SK-N-SH (cell line): ENCODE results near the gene LIX1.

Experiments used
- ELF1 ChIP-seq: IDR thresholded peaks from 2 replicates; pipeline ENCODE4 v1.4.0; 2012
- EP300 ChIP-seq, 2 experiments: IDR thresholded peaks; 2 replicates each; pipeline versions ENCODE4 v1.4.0 to v1.6.1; 2012; ENCODE audit warnings: borderline replicate concordance in 1 of 2, low read depth in 1 of 2, low read length in 1 of 2
- GABPA ChIP-seq: IDR thresholded peaks from 2 replicates; pipeline ENCODE4 v1.4.0; 2012; ENCODE audit warnings: low read depth, mild to moderate bottlenecking
- POLR2AphosphoS5 ChIP-seq: IDR thresholded peaks from 2 replicates; pipeline ENCODE4 v1.6.1; 2012; ENCODE audit warnings: low read depth, low read length
- RAD21 ChIP-seq: IDR thresholded peaks from 2 replicates; pipeline ENCODE4 v1.6.1; 2012; ENCODE audit warnings: mild to moderate bottlenecking, low read length
- YY1 ChIP-seq: IDR thresholded peaks from 2 replicates; pipeline ENCODE4 v1.4.0; 2012; ENCODE audit warnings: low read depth, mild to moderate bottlenecking
- TF ChIP-seq, protein P1 (sequence below): fragments of 200-600 bp; sonication (generic); IDR thresholded peaks from 2 replicates; pipeline ENCODE4 v1.6.1; 2017; ENCODE audit warnings: antibody characterized with exemption, mild to moderate bottlenecking, moderate library complexity
- TF ChIP-seq, protein P2 (sequence below): IDR thresholded peaks from 2 replicates; pipeline ENCODE4 v1.6.1; 2012; ENCODE audit warnings: mild to moderate bottlenecking, low read depth, low read length, moderate library complexity

DNA sequence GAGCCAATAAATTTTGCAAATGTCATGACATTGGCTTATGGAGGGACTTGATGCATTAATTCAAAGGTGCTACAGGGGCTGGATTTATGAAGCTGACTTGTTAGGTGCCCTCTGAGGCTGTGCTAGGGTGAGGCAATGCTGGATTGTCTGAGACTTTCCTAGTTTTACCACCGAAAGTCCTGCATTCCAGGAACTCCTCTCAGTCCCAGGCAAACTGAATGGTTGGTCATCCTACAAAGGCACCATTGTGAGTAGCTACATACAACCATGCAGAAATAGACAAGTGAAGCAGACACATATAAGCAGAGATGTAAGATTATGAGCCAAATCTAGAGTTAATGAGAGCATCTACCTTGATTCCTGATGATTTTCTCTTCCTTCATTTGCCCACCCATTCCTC is 95.3 kb downstream of the LIX1 start:
- TF ChIP-seq POLR2AphosphoS5 (no peak), GABPA (no peak), YY1 (no peak), EP300 (IDR thresholded peaks at IDR 0.05; ENCODE audit: borderline replicate concordance in 1 of 2, low read depth in 1 of 2, low read length in 1 of 2) (no peak), RAD21 (no peak), ELF1 (no peak)
- TF ChIP-seq, protein P1, sequence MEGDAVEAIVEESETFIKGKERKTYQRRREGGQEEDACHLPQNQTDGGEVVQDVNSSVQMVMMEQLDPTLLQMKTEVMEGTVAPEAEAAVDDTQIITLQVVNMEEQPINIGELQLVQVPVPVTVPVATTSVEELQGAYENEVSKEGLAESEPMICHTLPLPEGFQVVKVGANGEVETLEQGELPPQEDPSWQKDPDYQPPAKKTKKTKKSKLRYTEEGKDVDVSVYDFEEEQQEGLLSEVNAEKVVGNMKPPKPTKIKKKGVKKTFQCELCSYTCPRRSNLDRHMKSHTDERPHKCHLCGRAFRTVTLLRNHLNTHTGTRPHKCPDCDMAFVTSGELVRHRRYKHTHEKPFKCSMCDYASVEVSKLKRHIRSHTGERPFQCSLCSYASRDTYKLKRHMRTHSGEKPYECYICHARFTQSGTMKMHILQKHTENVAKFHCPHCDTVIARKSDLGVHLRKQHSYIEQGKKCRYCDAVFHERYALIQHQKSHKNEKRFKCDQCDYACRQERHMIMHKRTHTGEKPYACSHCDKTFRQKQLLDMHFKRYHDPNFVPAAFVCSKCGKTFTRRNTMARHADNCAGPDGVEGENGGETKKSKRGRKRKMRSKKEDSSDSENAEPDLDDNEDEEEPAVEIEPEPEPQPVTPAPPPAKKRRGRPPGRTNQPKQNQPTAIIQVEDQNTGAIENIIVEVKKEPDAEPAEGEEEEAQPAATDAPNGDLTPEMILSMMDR, result no peak
- TF ChIP-seq, protein P2, sequence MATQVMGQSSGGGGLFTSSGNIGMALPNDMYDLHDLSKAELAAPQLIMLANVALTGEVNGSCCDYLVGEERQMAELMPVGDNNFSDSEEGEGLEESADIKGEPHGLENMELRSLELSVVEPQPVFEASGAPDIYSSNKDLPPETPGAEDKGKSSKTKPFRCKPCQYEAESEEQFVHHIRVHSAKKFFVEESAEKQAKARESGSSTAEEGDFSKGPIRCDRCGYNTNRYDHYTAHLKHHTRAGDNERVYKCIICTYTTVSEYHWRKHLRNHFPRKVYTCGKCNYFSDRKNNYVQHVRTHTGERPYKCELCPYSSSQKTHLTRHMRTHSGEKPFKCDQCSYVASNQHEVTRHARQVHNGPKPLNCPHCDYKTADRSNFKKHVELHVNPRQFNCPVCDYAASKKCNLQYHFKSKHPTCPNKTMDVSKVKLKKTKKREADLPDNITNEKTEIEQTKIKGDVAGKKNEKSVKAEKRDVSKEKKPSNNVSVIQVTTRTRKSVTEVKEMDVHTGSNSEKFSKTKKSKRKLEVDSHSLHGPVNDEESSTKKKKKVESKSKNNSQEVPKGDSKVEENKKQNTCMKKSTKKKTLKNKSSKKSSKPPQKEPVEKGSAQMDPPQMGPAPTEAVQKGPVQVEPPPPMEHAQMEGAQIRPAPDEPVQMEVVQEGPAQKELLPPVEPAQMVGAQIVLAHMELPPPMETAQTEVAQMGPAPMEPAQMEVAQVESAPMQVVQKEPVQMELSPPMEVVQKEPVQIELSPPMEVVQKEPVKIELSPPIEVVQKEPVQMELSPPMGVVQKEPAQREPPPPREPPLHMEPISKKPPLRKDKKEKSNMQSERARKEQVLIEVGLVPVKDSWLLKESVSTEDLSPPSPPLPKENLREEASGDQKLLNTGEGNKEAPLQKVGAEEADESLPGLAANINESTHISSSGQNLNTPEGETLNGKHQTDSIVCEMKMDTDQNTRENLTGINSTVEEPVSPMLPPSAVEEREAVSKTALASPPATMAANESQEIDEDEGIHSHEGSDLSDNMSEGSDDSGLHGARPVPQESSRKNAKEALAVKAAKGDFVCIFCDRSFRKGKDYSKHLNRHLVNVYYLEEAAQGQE, result no peak
